ENCODE data around the gene LY6G5C. TPM values are rescaled to one million over a fixed set of nuclear protein-coding genes. Genes with fewer than 3 reads are reported as not detected.

Gene LY6G5C
- total and polyA plus RNA-seq, 9 of the 15 experiments (the other 6 are each of a cell fraction or from before 2014, with no cell fraction given): 0.10 to 0.67 (median 0.46) TPM; not detected in 4

GRCh38 chr6:31710523-31711219, 29.8 kb upstream of the LY6G5C start (continued):
- TF ChIP-seq, protein P1, sequence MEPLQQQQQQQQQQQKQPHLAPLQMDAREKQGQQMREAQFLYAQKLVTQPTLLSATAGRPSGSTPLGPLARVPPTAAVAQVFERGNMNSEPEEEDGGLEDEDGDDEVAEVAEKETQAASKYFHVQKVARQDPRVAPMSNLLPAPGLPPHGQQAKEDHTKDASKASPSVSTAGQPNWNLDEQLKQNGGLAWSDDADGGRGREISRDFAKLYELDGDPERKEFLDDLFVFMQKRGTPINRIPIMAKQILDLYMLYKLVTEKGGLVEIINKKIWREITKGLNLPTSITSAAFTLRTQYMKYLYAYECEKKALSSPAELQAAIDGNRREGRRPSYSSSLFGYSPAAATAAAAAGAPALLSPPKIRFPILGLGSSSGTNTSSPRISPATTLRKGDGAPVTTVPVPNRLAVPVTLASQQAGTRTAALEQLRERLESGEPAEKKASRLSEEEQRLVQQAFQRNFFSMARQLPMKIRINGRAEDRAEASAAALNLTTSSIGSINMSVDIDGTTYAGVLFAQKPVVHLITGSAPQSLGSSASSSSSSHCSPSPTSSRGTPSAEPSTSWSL (CRISPR knock-in tag; IDR thresholded peaks at IDR 0.05; ENCODE audit: borderline replicate concordance): no peak
- no peak for TF ChIP-seq ZBTB8A (IDR thresholded peaks at IDR 0.05; ENCODE audit: partially characterized antibody)
- TF ChIP-seq CEBPB (tag; IDR thresholded peaks at IDR 0.05): 0 out of 2 replicates have a peak, but pooled peaks have one; percentile 16
- 0 out of 2 replicates have a peak, but pooled peaks have one; percentile 38 for TF ChIP-seq PHB2 (IDR thresholded peaks at IDR 0.05; ENCODE audit: low read depth)
- no peak for TF ChIP-seq SMARCE1 (IDR thresholded peaks at IDR 0.05)
- TF ChIP-seq ELF1 (tag; IDR thresholded peaks at IDR 0.05): no peak
- TF ChIP-seq THRB (CRISPR knock-in tag; conservative IDR thresholded peaks at IDR 0.05): peak; percentile 94
- no peak for TF ChIP-seq ZNF57 (CRISPR knock-in tag; IDR thresholded peaks at IDR 0.05)
- TF ChIP-seq, protein P2, sequence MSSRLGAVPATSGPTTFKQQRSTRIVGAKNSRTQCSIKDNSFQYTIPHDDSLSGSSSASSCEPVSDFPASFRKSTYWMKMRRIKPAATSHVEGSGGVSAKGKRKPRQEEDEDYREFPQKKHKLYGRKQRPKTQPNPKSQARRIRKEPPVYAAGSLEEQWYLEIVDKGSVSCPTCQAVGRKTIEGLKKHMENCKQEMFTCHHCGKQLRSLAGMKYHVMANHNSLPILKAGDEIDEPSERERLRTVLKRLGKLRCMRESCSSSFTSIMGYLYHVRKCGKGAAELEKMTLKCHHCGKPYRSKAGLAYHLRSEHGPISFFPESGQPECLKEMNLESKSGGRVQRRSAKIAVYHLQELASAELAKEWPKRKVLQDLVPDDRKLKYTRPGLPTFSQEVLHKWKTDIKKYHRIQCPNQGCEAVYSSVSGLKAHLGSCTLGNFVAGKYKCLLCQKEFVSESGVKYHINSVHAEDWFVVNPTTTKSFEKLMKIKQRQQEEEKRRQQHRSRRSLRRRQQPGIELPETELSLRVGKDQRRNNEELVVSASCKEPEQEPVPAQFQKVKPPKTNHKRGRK (tag; IDR thresholded peaks at IDR 0.05): no peak
- no peak for TF ChIP-seq RAD51 (IDR thresholded peaks at IDR 0.05; ENCODE audit: borderline replicate concordance, low read depth)
- TF ChIP-seq ZFPM2 (CRISPR knock-in tag; IDR thresholded peaks at IDR 0.05): no peak
- no peak for TF ChIP-seq ZNF398 (CRISPR knock-in tag; IDR thresholded peaks at IDR 0.05)
- TF ChIP-seq ZNF407 (IDR thresholded peaks at IDR 0.05; ENCODE audit: low read depth): no peak
